Colon (tissue), 2 donors: ENCODE data around the gene HS6ST1.

ENCODE experiments used
- FAIRE-seq: peaks from 2 replicates; lab custom pipeline; 2012; peaks lifted over from hg19 to GRCh38; lab: Jason Lieb, UNC
- donor health status: control.
- donor health status: control.

Gene HS6ST1

GRCh38 chr2:128282246-128282975 lies 36.3 kb downstream of the HS6ST1 start:
- no peak for FAIRE-seq

DNA sequence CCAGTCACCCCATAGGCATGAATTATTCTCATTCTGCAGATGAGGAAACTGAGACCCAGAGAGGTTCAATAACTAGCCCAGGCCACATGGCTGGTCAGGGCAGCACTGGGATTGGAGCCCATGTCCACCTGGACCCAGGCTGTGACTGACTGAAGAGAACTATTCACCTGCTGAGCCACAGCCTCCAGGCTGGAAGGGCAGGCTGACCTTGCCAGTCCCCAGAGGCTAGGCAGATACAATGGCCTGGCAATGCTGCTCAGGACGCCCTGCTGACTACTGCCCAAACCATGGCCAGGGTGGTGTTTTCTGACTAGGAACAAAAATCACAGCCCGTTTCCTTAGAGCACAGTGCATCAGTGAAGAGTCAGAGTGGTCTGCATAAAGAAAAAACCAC lies 36.8 kb downstream of the HS6ST1 start:
- FAIRE-seq, result no peak

- no peak for FAIRE-seq
These were observed 37.8 kb downstream of the HS6ST1 start for GRCh38 chr2:128280901-128281321.

- no peak for FAIRE-seq
These were observed 38.4 kb downstream of the HS6ST1 start for GRCh38 chr2:128280158-128280871.

DNA sequence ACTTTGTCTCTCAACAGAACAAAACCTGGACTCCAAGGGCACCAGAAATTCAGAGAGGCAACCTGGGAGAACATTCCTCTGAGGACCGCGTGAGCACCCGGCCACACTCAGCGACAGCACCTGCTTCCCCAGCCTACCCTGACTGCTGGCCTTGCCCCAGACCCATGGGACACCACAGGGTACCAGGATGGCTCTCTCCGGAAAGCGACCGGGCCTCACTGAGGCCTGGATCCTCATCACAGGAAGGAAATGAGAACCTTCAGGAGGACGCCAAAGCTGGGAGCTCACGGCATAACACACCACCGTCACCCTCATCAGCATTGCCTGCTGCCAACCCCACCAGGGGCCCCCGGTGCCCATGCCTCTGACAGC lies 38.9 kb downstream of the HS6ST1 start:
- no peak for FAIRE-seq

GRCh38 chr2:128279009-128279408 lies 39.7 kb downstream of the HS6ST1 start:
- FAIRE-seq, result no peak

GRCh38 chr2:128277961-128278681 lies 40.5 kb downstream of the HS6ST1 start:
- FAIRE-seq, result no peak

GRCh38 chr2:128276878-128277675 lies 41.6 kb downstream of the HS6ST1 start:
- no peak for FAIRE-seq

DNA sequence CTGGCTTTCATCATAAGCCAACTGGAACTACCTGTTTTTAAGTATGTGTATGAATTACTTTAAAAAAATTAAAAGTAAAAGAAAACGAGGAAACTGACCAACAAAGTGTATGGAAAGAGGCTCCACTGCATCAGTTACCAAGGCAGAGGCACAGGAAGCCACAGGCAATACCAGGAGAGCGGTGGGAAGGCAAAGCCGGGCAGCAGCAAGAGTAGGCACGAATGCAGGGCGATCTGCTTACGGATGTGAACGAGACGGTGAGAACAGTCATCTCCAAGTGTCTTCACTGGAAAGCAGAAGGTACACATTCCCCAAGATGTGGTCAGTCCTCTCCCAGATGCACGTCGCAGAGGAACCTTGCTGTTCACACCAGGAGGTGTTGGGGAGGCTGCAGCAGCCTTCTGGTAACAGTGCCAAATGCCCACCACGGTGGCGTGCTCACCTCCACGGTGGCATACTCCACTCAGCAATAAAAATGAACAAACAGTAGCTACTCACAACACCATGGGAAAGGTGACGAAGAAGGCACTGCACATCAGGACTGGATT lies 43.1 kb downstream of the HS6ST1 start:
- no peak for FAIRE-seq

GRCh38 chr2:128274218-128274617 lies 44.5 kb downstream of the HS6ST1 start:
- FAIRE-seq, result no peak

DNA sequence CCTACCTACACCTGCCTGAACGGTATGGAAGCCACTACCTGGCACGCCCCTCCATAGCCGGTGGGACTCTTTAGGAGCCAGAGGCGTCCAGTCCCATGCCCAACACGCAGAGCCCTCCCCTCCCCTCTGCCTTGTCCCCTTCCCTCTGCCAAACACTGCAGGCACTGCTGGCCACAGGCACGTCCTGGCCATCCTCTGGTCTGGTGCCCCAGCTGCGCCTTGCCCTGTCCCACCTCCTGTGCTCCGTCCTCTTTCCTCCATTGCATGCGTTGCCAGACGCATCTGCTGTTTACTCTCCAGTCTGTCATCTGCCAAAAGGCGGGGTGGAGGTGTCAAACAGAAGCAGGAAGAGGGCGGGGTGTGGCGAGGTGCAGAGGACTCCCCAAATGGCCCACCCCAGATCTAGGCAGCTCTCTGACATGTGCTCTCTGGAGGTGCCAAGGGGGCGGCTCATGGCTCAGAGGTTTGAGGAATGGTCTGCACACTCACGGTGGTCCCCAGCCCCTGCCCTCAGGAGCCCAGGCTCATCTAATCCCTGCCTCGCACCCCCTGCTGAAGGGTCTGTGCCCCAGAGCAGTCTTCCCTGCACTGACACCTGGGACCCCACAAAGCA lies 45.1 kb downstream of the HS6ST1 start:
- no peak for FAIRE-seq

DNA sequence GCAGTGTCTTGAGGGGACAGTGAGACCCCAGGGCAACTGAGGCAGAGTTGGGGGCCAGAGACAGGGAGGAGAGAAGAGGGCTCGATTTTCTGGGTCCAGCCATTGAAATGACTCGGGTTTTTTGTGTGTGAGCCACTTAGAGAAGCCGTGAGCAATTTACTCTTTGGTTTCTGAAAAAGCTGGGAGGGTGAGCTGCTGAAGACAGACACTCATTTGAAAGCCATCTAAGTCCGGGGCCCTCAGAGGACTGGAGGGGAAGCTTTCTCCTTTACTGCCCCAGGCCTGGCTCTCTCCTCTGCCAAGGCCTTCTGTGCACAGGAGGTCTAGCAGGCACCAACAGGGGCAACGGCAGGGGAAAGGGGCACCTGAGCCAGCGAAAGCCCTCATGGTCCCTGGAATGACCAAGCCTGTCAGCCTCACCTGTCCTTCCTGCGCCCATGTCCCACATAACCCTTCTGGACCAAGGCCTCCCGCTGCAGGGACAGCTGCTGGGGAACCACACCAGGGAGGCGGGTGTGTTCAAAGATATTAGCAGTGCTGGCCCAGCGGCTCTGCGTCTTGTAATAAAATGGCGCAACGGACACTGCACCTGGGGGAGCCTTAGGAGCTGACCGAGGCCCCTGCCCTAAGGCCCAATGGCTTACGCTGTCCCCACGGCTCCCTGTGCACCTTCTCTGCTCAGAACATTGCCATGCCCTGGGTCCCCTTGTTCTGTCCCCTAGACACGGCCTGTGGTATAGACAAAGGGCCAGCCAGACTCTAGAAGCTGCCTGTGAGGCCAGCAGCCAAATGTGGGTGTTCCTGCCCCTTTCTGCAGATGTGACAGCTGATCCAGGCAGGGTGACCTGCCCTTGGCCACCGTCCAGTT lies 45.8 kb downstream of the HS6ST1 start:
- no peak for FAIRE-seq

DNA sequence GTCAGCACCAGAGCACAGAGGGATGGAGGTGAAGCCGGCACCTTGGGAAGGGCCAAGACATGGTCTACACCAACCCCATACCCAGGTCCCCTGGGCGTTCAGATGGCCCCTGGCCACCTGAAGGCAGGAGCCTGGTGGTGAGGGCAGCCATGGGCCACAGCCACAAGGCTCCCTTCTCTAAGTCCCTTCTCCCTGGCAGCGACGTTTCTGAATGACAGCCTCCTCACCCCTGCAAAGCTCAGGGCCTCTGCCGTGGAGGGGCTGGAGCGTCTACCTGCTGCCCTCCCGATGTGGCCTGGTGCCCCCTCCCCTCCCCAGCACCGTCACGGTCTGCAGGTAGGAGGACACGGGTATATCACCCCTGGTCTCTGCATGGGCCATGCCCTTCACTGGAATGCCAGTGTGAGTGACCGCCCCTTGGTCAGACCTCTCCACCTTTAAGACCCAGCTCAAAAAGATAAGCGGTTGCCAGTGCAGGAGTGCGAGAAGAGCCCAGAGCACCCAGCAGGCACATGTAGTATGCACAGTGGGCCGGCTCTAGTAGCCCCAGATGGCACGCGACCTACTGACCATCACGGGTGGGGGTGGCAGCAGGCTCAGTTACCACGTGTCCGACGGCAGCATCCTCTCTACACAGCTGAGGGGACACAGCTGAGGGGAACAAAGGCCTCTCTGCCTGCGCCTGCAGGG lies 46.6 kb downstream of the HS6ST1 start:
- FAIRE-seq, result no peak

DNA sequence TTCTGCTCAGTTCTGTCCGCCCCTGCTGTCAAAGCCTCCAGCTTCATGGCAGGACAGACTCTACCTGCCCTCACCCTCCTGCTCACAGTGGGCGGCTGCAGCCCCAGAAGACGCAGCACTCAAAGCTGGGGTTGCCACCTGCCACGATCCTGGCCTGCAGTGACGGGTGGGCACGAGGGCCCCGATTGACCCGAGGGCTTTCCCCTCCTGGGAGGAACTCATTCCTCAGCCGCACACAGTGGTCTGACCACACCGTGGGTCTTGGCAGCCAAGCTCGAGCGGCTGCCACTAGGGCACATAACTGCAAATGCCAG lies 47.1 kb downstream of the HS6ST1 start:
- no peak for FAIRE-seq

GRCh38 chr2:128270672-128271596 lies 47.7 kb downstream of the HS6ST1 start:
- no peak for FAIRE-seq

GRCh38 chr2:128269990-128270671 lies 48.5 kb downstream of the HS6ST1 start:
- FAIRE-seq, result no peak

- FAIRE-seq, result no peak
These were observed 49.3 kb downstream of the HS6ST1 start for GRCh38 chr2:128269063-128269989.
